GM21390 (cell line): Measurements from ENCODE around the gene SERPIND1.
A peak's percentile ranks its signal among the peaks of the same experiment; 100 is the strongest.
"Not testable (repeated sequence)": the region's sequence is repeated elsewhere in the genome, so short reads cannot be mapped to it uniquely, and the experiment has no call there.

Experiments
- ATAC-seq: cut with Tn5 transposase; IDR thresholded peaks from one replicate; pipeline ENCODE4 v1.9.1; 2021; ENCODE audit not compliant: unreplicated experiment

Gene SERPIND1

DNA sequence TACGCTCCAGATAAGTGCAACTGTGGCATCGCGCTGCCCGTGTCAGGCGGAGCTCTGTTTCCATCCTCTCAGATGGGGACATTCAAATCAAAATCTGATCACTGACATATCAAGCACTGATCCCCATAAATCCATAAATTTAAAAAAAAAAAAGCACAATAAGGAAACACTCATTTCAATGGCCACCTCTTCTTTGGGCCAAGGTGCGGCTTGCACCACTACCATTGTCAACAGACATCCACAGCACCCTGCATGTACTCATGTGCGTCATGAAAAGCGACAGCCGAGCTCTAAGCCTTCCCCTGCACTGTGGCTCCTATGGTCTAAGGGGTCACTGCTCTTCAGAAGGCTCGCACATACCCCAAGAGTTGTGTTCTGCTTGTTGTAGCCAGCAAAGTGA lies 26.7 kb upstream of the SERPIND1 start:
- ATAC-seq = no peak

GRCh38 chr22:20748082-20748481 lies 25.8 kb upstream of the SERPIND1 start:
- ATAC-seq = no peak

DNA sequence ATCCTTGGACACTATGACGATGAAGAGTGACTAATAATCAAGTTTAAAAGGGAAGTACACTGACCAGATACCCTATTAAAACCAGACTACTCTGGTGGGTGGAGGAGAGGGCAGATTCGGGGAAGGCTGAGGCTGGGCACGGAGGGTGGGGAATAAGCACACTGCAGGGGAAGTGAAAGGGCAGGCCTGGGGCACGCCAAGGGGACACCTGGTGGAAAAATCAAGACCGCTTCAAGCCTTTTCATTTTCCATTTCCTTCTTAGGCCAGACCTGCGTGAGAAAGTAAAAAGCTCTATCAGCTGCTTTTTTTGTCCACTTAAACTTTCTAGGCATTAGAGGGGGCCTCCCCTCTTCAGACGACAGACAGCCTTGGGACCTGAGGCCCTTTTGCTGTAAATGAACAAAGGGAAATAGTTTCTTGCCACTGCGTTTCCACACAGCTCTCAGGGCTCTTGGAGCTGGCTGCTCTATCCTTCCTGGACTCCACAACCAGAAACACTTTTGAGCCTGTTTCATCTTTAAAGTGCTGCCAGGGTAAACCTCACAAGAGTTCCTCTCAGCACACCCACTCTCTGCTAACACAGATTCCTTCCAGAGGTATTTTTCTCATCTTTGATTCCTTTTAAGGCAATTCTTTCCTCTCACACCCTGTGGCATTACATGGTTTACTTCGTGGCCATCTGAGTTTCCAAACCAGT lies 25.0 kb upstream of the SERPIND1 start:
- peak; percentile 64 for ATAC-seq

DNA sequence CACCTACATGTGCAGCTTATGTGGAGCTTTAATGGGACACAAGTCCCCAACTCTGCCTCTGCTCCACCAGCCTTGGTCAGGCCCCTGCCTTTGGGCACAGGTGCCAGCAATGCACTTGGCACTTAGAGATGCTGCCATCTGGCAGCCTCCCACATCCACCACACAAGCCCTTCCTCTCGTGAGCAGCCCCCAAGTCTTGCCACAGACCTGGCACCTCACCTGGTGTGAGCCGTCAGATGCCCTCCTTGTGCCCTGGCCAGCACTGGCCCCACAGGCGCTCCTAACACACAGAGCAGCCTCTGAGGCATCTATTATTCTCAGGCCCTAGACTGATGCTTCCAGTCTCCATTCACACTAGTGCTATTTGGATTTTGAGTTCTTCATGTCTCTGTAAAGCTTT lies 24.5 kb upstream of the SERPIND1 start:
- no peak for ATAC-seq

DNA sequence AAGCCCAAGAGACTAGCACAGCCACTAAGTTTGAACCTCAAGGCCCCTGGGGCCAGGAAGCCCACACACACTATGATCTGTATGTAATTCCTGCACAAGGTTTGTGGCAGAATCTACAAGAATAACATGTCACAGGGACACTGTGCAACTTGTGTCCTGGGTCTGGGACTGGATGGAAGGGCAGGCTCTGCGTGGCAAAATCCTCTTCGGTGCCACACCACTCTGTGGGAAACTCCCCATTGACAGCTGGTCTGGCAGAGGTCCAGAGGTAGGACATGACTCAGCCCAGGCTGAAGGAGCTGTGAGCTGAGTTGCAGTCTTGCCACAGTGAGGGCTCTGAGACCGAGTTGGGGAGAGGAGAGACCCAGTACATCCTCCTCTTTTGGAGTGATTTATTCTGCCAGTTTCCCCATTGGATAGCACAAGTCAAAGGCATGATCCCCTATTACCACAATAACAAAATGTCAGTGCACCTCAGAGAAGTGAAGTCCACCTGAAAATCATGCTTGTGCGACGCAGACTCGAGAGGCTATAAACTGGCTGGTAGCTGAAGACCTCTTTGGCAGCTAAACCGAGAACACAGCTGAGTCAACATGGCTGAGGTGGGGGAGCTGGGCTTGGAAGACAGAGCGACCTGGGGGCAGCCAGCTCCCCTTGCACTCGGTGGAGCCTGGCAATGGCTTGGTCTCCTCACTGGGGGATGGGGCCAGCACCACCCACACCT lies 23.3 kb upstream of the SERPIND1 start:
- ATAC-seq = no peak

DNA sequence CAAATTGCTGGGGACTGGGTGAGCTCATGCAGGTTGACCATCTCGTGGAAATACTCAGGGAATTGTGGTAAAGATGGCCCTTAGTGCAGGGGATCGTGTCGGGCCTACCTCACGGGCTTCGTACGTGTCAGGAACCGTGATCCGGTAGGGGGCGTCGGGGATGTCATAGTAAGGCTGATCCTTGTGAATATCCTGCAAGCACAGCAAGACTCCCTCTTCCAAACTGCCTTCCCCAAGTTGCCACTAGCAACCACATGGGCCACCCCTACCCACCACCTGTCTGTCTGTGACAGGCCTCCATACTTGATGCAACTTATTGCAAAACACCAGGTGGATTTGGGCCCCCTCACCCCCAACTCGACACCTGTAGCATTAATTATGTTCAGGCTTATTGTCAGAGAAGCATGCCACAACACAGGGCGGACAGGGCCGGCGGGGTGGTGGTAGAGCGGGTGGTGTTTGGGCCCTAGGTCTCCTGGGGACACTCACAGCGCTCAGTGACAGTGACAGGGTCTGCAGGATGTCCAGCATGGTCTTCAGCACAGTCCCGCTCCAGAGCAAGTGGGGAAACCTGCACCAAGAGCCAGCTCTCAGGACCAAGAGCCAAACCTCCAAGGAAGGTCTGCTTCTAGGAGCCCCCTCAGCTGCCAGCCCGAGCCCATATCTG lies 22.6 kb upstream of the SERPIND1 start:
- ATAC-seq = no peak

DNA sequence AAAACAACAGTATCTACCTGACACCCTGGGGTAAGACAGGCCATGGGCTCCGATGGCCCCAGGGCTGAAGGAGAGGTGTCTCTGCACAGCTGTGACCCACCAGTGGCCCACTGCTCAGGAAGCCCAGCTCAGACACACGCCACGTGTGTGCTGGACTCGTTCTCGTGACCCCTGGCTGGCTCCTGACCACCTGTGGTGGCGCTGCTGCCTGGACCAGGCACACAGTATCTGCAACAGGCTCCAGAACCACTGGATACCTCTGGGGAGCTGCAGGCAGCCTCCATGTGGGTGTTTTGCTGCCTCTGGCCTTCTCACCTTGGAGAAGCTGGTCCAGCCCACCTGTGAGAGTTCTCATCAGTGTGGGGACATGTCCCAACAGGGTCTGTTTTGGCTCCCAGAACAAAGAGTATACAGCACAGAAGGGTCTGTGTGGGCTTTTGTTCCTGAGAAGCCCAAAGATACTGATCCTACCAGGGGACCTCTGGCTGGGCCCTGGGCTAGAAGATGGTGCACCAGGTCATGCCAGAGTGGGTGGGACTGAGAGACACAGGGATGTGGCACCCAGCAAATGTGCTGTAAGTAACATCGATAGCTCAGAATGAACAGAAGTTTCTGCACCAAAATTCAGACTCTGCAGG lies 21.7 kb upstream of the SERPIND1 start:
- ATAC-seq = no peak

GRCh38 chr22:20752873-20753272 lies 21.0 kb upstream of the SERPIND1 start:
- ATAC-seq = no peak

DNA sequence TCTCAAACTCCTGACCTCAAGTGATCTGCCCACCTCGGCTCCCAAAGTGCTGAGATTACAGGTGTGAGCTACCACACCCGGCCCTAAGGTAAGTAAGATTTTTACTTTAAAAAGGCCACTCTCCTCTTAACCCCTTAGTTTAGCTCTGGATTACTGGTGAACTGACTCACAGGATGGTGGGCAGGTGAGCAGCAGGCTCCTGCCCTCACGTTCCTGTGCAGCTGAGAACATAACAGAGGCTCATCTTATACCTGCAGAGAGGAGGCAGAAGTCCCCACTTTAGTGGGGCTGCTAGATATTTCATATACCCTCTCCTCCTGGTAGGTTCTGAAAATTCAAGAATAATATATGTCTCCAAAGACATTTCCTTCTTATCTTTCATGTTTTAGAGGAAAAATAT lies 17.1 kb upstream of the SERPIND1 start:
- ATAC-seq = no peak

GRCh38 chr22:20758688-20759087 lies 15.2 kb upstream of the SERPIND1 start:
- no peak for ATAC-seq

DNA sequence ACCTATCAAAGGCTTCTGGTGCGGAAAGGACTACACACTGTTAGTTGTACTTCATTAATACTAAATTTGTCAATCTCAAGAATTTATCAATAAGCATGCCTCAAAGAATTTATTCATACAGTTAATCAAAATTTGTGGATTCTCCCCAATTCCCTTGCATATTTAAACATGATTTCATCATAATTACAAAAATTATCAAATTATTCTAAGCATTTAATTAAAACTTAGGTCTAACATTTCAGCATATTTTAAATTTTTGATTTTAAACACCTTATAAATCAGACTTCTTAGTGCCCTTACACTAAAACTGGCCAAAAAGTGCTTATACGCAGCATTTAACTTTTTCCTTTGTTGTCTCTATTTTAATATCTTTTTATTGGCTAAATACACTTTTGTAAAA lies 13.8 kb upstream of the SERPIND1 start:
- no peak for ATAC-seq

DNA sequence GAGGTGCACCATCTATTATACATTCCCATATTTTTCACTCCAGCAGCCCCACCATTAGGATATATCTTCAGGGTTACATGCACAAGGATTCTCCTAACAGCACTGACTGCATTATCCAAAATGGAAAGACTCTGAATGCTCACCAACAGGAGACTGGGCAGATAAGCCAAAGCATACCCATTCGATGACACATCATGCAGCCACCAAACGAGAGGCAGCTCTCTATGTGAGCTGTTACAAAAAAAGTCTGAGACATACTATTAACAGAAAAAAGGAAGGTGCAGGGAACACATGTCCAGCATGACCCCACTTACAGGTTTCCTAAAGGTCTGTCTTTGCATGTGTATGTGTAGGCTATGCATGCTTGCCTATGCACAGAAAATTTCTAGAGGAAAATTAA lies 12.4 kb upstream of the SERPIND1 start:
- no peak for ATAC-seq

GRCh38 chr22:20762233-20762796 lies 11.6 kb upstream of the SERPIND1 start:
- no peak for ATAC-seq

GRCh38 chr22:20763630-20764470 lies 10.1 kb upstream of the SERPIND1 start:
- no peak for ATAC-seq

- no peak for ATAC-seq
These were observed 9.5 kb upstream of the SERPIND1 start for GRCh38 chr22:20764471-20764720.

DNA sequence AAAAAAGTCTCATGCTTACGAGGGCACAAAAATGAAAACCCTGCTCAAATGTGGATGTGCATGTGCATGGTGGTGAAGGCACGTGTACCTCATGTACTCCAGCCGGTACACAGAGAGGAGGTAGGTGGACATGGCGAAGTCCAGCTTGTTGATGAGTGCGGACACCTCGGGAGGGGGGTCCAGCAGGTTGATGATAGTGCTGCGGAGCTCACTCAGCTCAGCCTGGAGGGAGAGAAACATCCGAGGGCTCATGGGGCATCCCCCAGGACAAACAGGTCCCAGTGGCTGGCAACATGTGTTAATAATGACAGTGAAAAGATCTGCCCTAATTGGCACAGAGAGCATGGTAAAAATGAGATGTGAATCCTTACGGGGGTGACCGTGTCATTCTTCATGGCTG lies 9.2 kb upstream of the SERPIND1 start:
- no peak for ATAC-seq

DNA sequence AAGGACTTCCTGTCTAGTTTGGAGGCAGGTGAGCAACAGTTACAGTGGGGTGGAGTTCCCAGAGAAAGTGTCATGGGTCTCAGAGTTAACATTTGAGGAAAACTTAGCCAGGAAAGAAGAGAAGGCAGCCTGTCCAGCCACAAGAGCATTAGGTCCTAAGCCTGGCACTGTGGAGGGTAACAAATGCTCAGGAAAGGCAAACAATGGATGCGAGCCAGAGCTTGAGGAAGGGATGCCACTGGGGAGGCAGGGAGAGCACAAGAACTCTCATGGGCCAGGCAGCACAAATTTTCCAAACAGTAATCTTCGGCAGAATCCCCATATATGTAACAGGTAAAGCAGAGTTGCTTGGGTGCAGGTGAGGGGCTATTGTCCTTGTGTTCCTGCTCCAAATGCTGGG lies 8.0 kb upstream of the SERPIND1 start:
- no peak for ATAC-seq

DNA sequence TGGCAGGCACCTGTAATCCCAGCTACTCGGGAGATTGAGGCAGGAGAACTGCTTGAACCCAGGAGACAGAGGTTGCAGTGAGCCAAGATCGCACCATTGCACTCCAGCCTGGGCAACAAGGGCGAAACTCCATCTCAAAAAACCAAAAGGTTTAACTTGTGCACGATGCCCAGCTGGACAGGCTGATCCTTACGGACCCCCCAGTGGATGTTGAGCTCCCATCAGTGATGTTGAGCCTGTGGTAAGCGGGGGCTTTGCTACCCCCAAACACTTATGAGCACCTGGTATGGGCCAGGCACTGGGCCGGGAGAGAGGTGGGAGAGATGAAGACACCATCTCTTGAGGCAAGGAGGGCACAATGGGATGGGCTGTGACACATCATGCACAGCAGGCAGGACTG lies 7.4 kb upstream of the SERPIND1 start:
- ATAC-seq = no peak

DNA sequence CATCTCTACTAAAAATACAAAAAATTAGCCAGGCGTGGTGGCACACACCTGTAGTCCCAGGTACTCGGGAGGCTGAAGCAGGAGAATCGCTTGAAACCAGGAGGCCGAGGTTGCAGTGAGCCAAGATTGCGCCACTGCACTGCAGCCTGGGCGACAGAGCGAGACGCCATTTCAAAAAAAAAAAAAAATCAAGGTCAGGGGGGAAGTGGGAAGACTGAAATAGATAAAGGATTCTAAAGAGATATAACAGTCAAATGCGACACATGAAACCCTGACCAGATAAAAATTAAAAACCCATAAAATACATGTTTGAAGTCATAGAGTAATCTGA lies 4.5 kb upstream of the SERPIND1 start:
- not testable (repeated sequence) for ATAC-seq

- no peak for ATAC-seq
These were observed 1.8 kb upstream of the SERPIND1 start for GRCh38 chr22:20771918-20772625.
